Natural killer cell treated with Interleukin-12 subunit alpha and Interleukin-12 subunit beta and Interleukin-15 and Interleukin-18, amount 100 ng/mL, for 72 hours (primary cell): ENCODE data around the gene SPARC. TPM values are rescaled to one million over a fixed set of nuclear protein-coding genes. Genes with fewer than 3 reads are reported as not detected.
"Not testable (repeated sequence)": the region's sequence is repeated elsewhere in the genome, so short reads cannot be mapped to it uniquely, and the experiment has no call there.

ENCODE experiments used
- ATAC-seq, 2 donors: fragments of 150-1000 bp; cut with Tn5 transposase in 1 of 2; sonication (Bioruptor Pico), chemical (Tn5 transposase) in 1 of 2; 2 replicates each; pipeline ENCODE4 v1.10.0; 2021
- DNase-seq: peaks from one replicate; pipeline ENCODE4 v3.0.0; 2022; ENCODE audit warnings: low spot score
- H3K27ac Mint-ChIP-seq, 2 donors: 1 replicate in 1 of 2; 2 replicates in 1 of 2; pipeline ENCODE4 v1.8.0; 2022; ENCODE audit warnings: mixed read lengths in 2 of 2, mild to moderate bottlenecking in 1 of 2, moderate library complexity in 1 of 2
- H3K27me3 Mint-ChIP-seq, 2 donors: 1 replicate in 1 of 2; 2 replicates in 1 of 2; pipeline ENCODE4 v1.8.0; 2022; ENCODE audit warnings: mixed read lengths in 2 of 2
- H3K36me3 Mint-ChIP-seq: one replicate; pipeline ENCODE4 v1.8.0; 2022; ENCODE audit warnings: mixed read lengths
- H3K4me1 Mint-ChIP-seq, 2 donors: 1 replicate in 1 of 2; 2 replicates in 1 of 2; pipeline ENCODE4 v1.8.0; 2022; ENCODE audit warnings: low read depth in 2 of 2, mixed read lengths in 2 of 2, mild to moderate bottlenecking in 1 of 2
- H3K4me3 Mint-ChIP-seq: one replicate; pipeline ENCODE4 v1.8.0; 2022; ENCODE audit warnings: mixed read lengths
- H3K9me3 Mint-ChIP-seq: 2 replicates; pipeline ENCODE4 v1.8.0; 2022; ENCODE audit warnings: mixed read lengths
- total RNA-seq, 2 donors: library from RNA; stranded (reverse); gene quantifications; one replicate each; pipeline ENCODE4 v1.2.3, GENCODE V29; 2022

Gene SPARC
- total RNA-seq = not detected

- H3K36me3 Mint-ChIP-seq = no peaks in the 10 kb centered on the region
- peaks cover 24 to 45% of the 10 kb centered on the region in 2 donors for H3K27me3 Mint-ChIP-seq
- H3K4me3 Mint-ChIP-seq = peak within 1 kb of the TSS; percentile 63
- H3K27ac Mint-ChIP-seq = peak within 1 kb of the TSS in 1 of 2 donors; percentile 31
- no peak for DNase-seq
- peak; percentile 44 to 61 for ATAC-seq
- H3K4me1 Mint-ChIP-seq = peaks cover 11 to 14% of the 10 kb centered on the region in 2 donors
- no peaks in the 10 kb centered on the region for H3K9me3 Mint-ChIP-seq
These were observed at the start of gene SPARC for GRCh38 chr5:151686674-151687407. Gene SPARC (minus strand): TSS chr5:151686915. CDS start chr5:151676188, 10,727 bp downstream.

GRCh38 chr5:151735646-151736045 lies 48.9 kb upstream of the SPARC start:
- H3K4me3 Mint-ChIP-seq = no peak overlapping the region
- H3K36me3 Mint-ChIP-seq = no peaks in the 10 kb centered on the region
- H3K4me1 Mint-ChIP-seq = peaks cover 2 to 18% of the 10 kb centered on the region in 2 donors
- H3K27me3 Mint-ChIP-seq = no peaks in the 10 kb centered on the region
- DNase-seq (no peak), ATAC-seq (no peak)
- no peaks in the 10 kb centered on the region for H3K9me3 Mint-ChIP-seq
- no peak overlapping the region for H3K27ac Mint-ChIP-seq

GRCh38 chr5:151734064-151734408 lies 47.3 kb upstream of the SPARC start:
- H3K9me3 Mint-ChIP-seq = peaks cover 3% of the 10 kb centered on the region
- H3K27ac Mint-ChIP-seq = no peak overlapping the region
- no peaks in the 10 kb centered on the region for H3K27me3 Mint-ChIP-seq
- peaks cover 0 to 15% of the 10 kb centered on the region in 2 donors for H3K4me1 Mint-ChIP-seq
- H3K4me3 Mint-ChIP-seq = no peak overlapping the region
- no peak for DNase-seq
- ATAC-seq = no peak
- H3K36me3 Mint-ChIP-seq = peaks cover 10% of the 10 kb centered on the region

- DNase-seq (no peak), ATAC-seq (no peak)
- Mint-ChIP-seq H3K27ac (no peak overlapping the region), H3K36me3 (peaks cover 11% of the 10 kb centered on the region), H3K4me1 (peaks cover 0 to 15% of the 10 kb centered on the region in 2 donors), H3K9me3 (peaks cover 3% of the 10 kb centered on the region), H3K4me3 (no peak overlapping the region), H3K27me3 (no peaks in the 10 kb centered on the region)
These were observed 46.8 kb upstream of the SPARC start for GRCh38 chr5:151733358-151734063.

GRCh38 chr5:151730381-151730780 lies 43.7 kb upstream of the SPARC start:
- Mint-ChIP-seq H3K4me3 (no peak overlapping the region), H3K27me3 (no peaks in the 10 kb centered on the region), H3K36me3 (peaks cover 14% of the 10 kb centered on the region), H3K9me3 (peaks cover 3% of the 10 kb centered on the region), H3K27ac (no peak overlapping the region), H3K4me1 (peaks cover 0 to 4% of the 10 kb centered on the region in 2 donors)
- DNase-seq = no peak
- ATAC-seq = no peak

GRCh38 chr5:151729597-151729996 lies 42.9 kb upstream of the SPARC start:
- H3K36me3 Mint-ChIP-seq = peaks cover 14% of the 10 kb centered on the region
- DNase-seq, H3K9me3 Mint-ChIP-seq, H3K4me3 Mint-ChIP-seq, H3K27ac Mint-ChIP-seq, H3K27me3 Mint-ChIP-seq, H3K4me1 Mint-ChIP-seq, ATAC-seq: not testable (repeated sequence)

- H3K4me1 Mint-ChIP-seq = peaks cover 0 to 2% of the 10 kb centered on the region in 2 donors
- H3K36me3 Mint-ChIP-seq = peaks cover 7% of the 10 kb centered on the region
- H3K27me3 Mint-ChIP-seq = no peaks in the 10 kb centered on the region
- ATAC-seq (no peak), DNase-seq (no peak)
- peak overlapping the region in 1 of 2 donors; percentile 8 for H3K27ac Mint-ChIP-seq
- H3K9me3 Mint-ChIP-seq = no peaks in the 10 kb centered on the region
- H3K4me3 Mint-ChIP-seq = no peak overlapping the region
These were observed 37.6 kb upstream of the SPARC start for GRCh38 chr5:151724360-151724759.

GRCh38 chr5:151722546-151722945 lies 35.8 kb upstream of the SPARC start:
- no peaks in the 10 kb centered on the region for H3K9me3 Mint-ChIP-seq
- ATAC-seq (no peak), DNase-seq (no peak)
- no peaks in the 10 kb centered on the region for H3K27me3 Mint-ChIP-seq
- H3K4me3 Mint-ChIP-seq = no peak overlapping the region
- no peaks in the 10 kb centered on the region for H3K4me1 Mint-ChIP-seq
- no peaks in the 10 kb centered on the region for H3K36me3 Mint-ChIP-seq
- no peak overlapping the region for H3K27ac Mint-ChIP-seq

GRCh38 chr5:151721812-151722391 lies 35.2 kb upstream of the SPARC start:
- Mint-ChIP-seq H3K27ac (no peak overlapping the region), H3K4me1 (no peaks in the 10 kb centered on the region), H3K4me3 (no peak overlapping the region), H3K36me3 (no peaks in the 10 kb centered on the region), H3K27me3 (no peaks in the 10 kb centered on the region), H3K9me3 (no peaks in the 10 kb centered on the region)
- DNase-seq = no peak
- ATAC-seq = no peak

- ATAC-seq = peak in 1 of 2 donors; percentile 56
- Mint-ChIP-seq H3K27ac (no peak overlapping the region), H3K36me3 (no peaks in the 10 kb centered on the region), H3K9me3 (no peaks in the 10 kb centered on the region), H3K4me3 (no peak overlapping the region), H3K4me1 (no peaks in the 10 kb centered on the region), H3K27me3 (no peaks in the 10 kb centered on the region)
- no peak for DNase-seq
These were observed 34.5 kb upstream of the SPARC start for GRCh38 chr5:151721087-151721646.

- no peaks in the 10 kb centered on the region for H3K36me3 Mint-ChIP-seq
- no peaks in the 10 kb centered on the region for H3K9me3 Mint-ChIP-seq
- DNase-seq (no peak), ATAC-seq (no peak)
- no peaks in the 10 kb centered on the region for H3K4me1 Mint-ChIP-seq
- H3K27ac Mint-ChIP-seq = no peak overlapping the region
- H3K4me3 Mint-ChIP-seq = no peak overlapping the region
- H3K27me3 Mint-ChIP-seq = no peaks in the 10 kb centered on the region
These were observed 33.5 kb upstream of the SPARC start for GRCh38 chr5:151720215-151720614.

GRCh38 chr5:151719228-151720000 lies 32.7 kb upstream of the SPARC start:
- no peak overlapping the region for H3K27ac Mint-ChIP-seq

GRCh38 chr5:151718646-151719045 lies 31.9 kb upstream of the SPARC start:
- Mint-ChIP-seq H3K27me3 (no peaks in the 10 kb centered on the region), H3K4me1 (no peaks in the 10 kb centered on the region), H3K9me3 (no peaks in the 10 kb centered on the region), H3K4me3 (no peak overlapping the region), H3K36me3 (no peaks in the 10 kb centered on the region), H3K27ac (no peak overlapping the region)
- ATAC-seq (no peak), DNase-seq (no peak)

More at GRCh38 chr5:151719228-151720000, 32.7 kb upstream of the SPARC start:
- H3K4me1 Mint-ChIP-seq = no peaks in the 10 kb centered on the region
- H3K9me3 Mint-ChIP-seq = no peaks in the 10 kb centered on the region
- H3K27me3 Mint-ChIP-seq = no peaks in the 10 kb centered on the region
- DNase-seq (no peak), ATAC-seq (no peak)
- H3K4me3 Mint-ChIP-seq = no peak overlapping the region
- no peaks in the 10 kb centered on the region for H3K36me3 Mint-ChIP-seq
